Caco-2 (cell line): ENCODE measurements around the gene TAF12. TPM values are rescaled to one million over a fixed set of nuclear protein-coding genes. Genes with fewer than 3 reads are reported as not detected.

ENCODE experiments used
- BruUV-seq: library from RNA; stranded (reverse); fragments of 400-500 nt; replicated peaks from 2 replicates; lab custom pipeline; 2021; lab: Mats Ljungman, UMichigan
- CTCF ChIA-PET: fragments of 300-600 bp; sonication (Branson Sonifier 250); formaldehyde crosslinking; loops from one replicate; lab custom pipeline; 2022; ENCODE audit warnings: antibody characterized with exemption; lab: Charles Lee
- POLR2A ChIA-PET: fragments of 300-600 bp; sonication (Branson Sonifier 250); formaldehyde crosslinking; loops from one replicate; lab custom pipeline; 2022; ENCODE audit warnings: antibody characterized with exemption; lab: Charles Lee
- DNase-seq, 2 experiments: peaks; one replicate each; pipeline versions ENCODE4 v3.0.0 to v3.0.0-alpha.2; 2020 to 2022
- H3K27me3 ChIP-seq: replicated peaks from 2 replicates; pipeline ENCODE4 v1.6.0; 2011; ENCODE audit warnings: low read length; ENCODE audit not compliant: control insufficient read depth, insufficient read depth
- H3K36me3 ChIP-seq: 2 replicates; pipeline ENCODE4 v1.5.1; 2011; ENCODE audit warnings: low read length; ENCODE audit not compliant: control insufficient read depth, insufficient read depth
- H3K4me1 ChIP-seq: fragments of 250-450 bp; sonication (Bioruptor Pico); 2 replicates; pipeline ENCODE4 v1.5.1; 2020; ENCODE audit warnings: mild to moderate bottlenecking
- H3K4me3 ChIP-seq: 2 replicates; pipeline ENCODE4 v1.5.1; 2011; ENCODE audit warnings: low read depth, mild to moderate bottlenecking, control low read depth, low read length
- H3K9me3 ChIP-seq: fragments of 250-450 bp; sonication (Bioruptor Pico); 2 replicates; pipeline ENCODE4 v1.5.1; 2020; ENCODE audit warnings: mild to moderate bottlenecking, moderate library complexity
- H3K27ac Mint-ChIP-seq: one replicate; pipeline ENCODE4 v1.8.0; 2022; ENCODE audit warnings: mixed read lengths; ENCODE audit not compliant: unreplicated experiment
- H3K27me3 Mint-ChIP-seq: one replicate; pipeline ENCODE4 v1.8.0; 2022; ENCODE audit warnings: mixed read lengths; ENCODE audit not compliant: insufficient read depth, unreplicated experiment
- H3K36me3 Mint-ChIP-seq: one replicate; pipeline ENCODE4 v1.8.0; 2022; ENCODE audit warnings: mild to moderate bottlenecking, mixed read lengths; ENCODE audit not compliant: insufficient read depth, unreplicated experiment
- H3K4me1 Mint-ChIP-seq: one replicate; pipeline ENCODE4 v1.8.0; 2022; ENCODE audit warnings: low read depth, mixed read lengths; ENCODE audit not compliant: unreplicated experiment
- H3K4me3 Mint-ChIP-seq: one replicate; pipeline ENCODE4 v1.8.0; 2022; ENCODE audit warnings: mild to moderate bottlenecking, moderate library complexity, mixed read lengths; ENCODE audit not compliant: unreplicated experiment
- H3K9me3 Mint-ChIP-seq: one replicate; pipeline ENCODE4 v1.8.0; 2022; ENCODE audit warnings: mixed read lengths; ENCODE audit not compliant: unreplicated experiment
- intact Hi-C: fragments of 100-400 bp; cut with micrococcal nuclease; formaldehyde crosslinking; loops from one replicate; pipeline ENCODE4 v1.10.0; 2022; ENCODE audit not compliant: unreplicated experiment
- total RNA-seq: library from RNA; stranded (reverse); gene quantifications from 2 replicates; pipeline ENCODE4 v1.2.3, GENCODE V29; 2022
- TF ChIP-seq, protein P1 (sequence below), 2 experiments: fragments of 200-600 bp in 1 of 2; IDR thresholded peaks; 1 replicate in 1 of 2; 2 replicates in 1 of 2; pipeline versions ENCODE4 v1.5.1 to v1.8.0; 2011 to 2022; ENCODE audit warnings: antibody characterized with exemption in 1 of 2, control low read depth in 1 of 2, inconsistent platforms in 1 of 2, low read depth in 1 of 2, low read length in 1 of 2, mild to moderate bottlenecking in 1 of 2, moderate library complexity in 1 of 2; ENCODE audit not compliant: insufficient read depth in 1 of 2, severe bottlenecking in 1 of 2, unreplicated experiment in 1 of 2

The TAF12 gene
- total RNA-seq, 1 experiment from 2014 or later, result 11.3 TPM

DNA sequence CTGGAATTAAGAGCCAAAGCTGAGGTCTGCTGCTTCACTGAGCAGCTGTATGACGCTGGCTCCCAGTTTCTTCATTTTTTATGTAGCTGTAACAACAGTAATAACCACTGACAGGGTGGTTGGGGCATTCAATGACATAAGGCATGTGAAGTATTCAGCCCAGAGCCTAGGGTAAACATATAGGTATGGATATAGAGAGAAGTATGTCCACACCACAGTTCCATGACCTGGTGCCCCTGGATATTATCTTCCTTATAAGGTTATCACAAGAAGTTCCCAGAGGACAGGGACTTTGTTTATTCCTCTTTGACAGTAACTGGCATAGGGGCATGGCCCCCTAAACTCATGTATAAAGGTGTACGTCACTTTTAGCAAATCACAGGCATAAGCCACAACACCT, 36.1 kb downstream of the TAF12 start:
- H3K9me3 Mint-ChIP-seq, result no peaks in the 10 kb centered on the region
- H3K27me3 Mint-ChIP-seq, result no peaks in the 10 kb centered on the region
- intact Hi-C loops, result no loop called here
- Histone ChIP-seq H3K4me3 (no peak overlapping the region), H3K36me3 (no peaks in the 10 kb centered on the region; the same call in 1 of the 2 replicates), H3K27me3 (no peaks in the 10 kb centered on the region), H3K4me1 (peaks cover 22% of the 10 kb centered on the region), H3K9me3 (no peaks in the 10 kb centered on the region)
- no peak overlapping the region for H3K4me3 Mint-ChIP-seq
- H3K27ac Mint-ChIP-seq, result no peak overlapping the region
- H3K36me3 Mint-ChIP-seq, result no peaks in the 10 kb centered on the region
- DNase-seq, result peak; percentile 68 to 69
- POLR2A ChIA-PET, result interaction anchor here (0.6 to 3.0 kb wide), 3 partner anchors 24 to 130 kb away, joined by 3 to 14 read pairs (median 3); partner anchors contain the start of genes TAF12 and YTHDF2
- H3K4me1 Mint-ChIP-seq, result no peaks in the 10 kb centered on the region
- TF ChIP-seq, protein P1, sequence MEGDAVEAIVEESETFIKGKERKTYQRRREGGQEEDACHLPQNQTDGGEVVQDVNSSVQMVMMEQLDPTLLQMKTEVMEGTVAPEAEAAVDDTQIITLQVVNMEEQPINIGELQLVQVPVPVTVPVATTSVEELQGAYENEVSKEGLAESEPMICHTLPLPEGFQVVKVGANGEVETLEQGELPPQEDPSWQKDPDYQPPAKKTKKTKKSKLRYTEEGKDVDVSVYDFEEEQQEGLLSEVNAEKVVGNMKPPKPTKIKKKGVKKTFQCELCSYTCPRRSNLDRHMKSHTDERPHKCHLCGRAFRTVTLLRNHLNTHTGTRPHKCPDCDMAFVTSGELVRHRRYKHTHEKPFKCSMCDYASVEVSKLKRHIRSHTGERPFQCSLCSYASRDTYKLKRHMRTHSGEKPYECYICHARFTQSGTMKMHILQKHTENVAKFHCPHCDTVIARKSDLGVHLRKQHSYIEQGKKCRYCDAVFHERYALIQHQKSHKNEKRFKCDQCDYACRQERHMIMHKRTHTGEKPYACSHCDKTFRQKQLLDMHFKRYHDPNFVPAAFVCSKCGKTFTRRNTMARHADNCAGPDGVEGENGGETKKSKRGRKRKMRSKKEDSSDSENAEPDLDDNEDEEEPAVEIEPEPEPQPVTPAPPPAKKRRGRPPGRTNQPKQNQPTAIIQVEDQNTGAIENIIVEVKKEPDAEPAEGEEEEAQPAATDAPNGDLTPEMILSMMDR (IDR thresholded peaks at IDR 0.05; ENCODE audit: insufficient read depth in 1 of 2, low read depth in 1 of 2, low read length in 1 of 2, severe bottlenecking in 1 of 2, unreplicated experiment in 1 of 2), result no peak
- CTCF ChIA-PET, result interaction anchor here (1.0 to 1.1 kb wide), 3 partner anchors 37 to 270 kb away, joined by 3 read pairs; partner anchors contain the start of gene YTHDF2
- BruUV-seq, result no TSS peak

DNA sequence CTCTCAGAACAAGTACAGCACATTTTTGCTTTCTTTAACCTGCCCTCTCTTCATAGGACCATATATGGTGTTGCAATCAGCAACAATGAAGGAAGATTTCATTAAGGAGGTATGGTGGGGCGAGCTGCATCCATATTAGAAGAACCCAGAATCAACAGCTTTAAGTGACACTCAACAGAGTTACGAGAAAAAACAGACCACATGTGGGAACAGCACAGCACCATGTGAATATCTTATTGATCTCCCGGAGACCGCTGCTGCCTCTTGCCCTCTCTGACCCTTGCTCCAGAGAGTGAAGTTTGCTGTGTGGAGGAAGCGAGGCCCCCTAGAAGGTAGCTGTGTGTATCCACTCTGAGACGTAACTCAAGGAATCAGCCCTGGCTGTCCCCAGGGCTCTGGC, 37.9 kb downstream of the TAF12 start:
- DNase-seq, result no peak
- Histone ChIP-seq H3K4me3 (no peak overlapping the region), H3K27me3 (no peaks in the 10 kb centered on the region), H3K9me3 (no peaks in the 10 kb centered on the region), H3K4me1 (peaks cover 22% of the 10 kb centered on the region), H3K36me3 (no peaks in the 10 kb centered on the region; the same call in 1 of the 2 replicates)
- no peaks in the 10 kb centered on the region for H3K9me3 Mint-ChIP-seq
- CTCF ChIA-PET, result no interaction called here
- H3K36me3 Mint-ChIP-seq, result no peaks in the 10 kb centered on the region
- no TSS peak for BruUV-seq
- POLR2A ChIA-PET, result interaction anchor here (1.0 to 3.0 kb wide), 2 partner anchors 22 to 36 kb away, joined by 4 to 14 read pairs; no protein-coding TSS in a partner anchor
- no peak overlapping the region for H3K27ac Mint-ChIP-seq
- H3K27me3 Mint-ChIP-seq, result no peaks in the 10 kb centered on the region
- intact Hi-C loops, result no loop called here
- no peak overlapping the region for H3K4me3 Mint-ChIP-seq
- TF ChIP-seq, protein P1 (IDR thresholded peaks at IDR 0.05; ENCODE audit: insufficient read depth in 1 of 2, low read depth in 1 of 2, low read length in 1 of 2, severe bottlenecking in 1 of 2, unreplicated experiment in 1 of 2), result no peak
- H3K4me1 Mint-ChIP-seq, result no peaks in the 10 kb centered on the region

DNA sequence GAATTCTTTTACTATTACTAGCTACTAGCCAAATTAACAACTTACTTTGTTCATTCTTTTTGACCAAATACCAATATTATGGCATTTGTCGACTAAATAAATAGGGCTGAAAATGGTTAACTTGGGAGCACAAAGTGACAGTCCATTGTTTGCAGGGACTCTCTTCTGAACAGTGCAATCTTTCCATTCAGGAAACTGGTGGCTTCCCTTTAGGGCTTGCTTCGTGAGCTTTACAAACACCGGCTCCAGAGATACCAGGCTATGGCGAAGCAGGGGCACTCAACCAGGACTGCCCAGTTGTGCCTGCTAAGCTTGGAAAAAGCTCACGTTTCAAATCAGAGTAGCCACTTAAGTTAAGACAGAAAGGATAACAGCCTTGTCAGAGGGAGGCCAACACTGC, 38.5 kb downstream of the TAF12 start:
- no peak overlapping the region for H3K27ac Mint-ChIP-seq
- Histone ChIP-seq H3K4me1 (peaks cover 22% of the 10 kb centered on the region), H3K27me3 (no peaks in the 10 kb centered on the region), H3K4me3 (no peak overlapping the region), H3K36me3 (no peaks in the 10 kb centered on the region; the same call in 1 of the 2 replicates), H3K9me3 (no peaks in the 10 kb centered on the region)
- ChIA-PET POLR2A (interaction anchor here (1.0 to 3.0 kb wide), 2 partner anchors 22 to 37 kb away, joined by 4 to 14 read pairs; no protein-coding TSS in a partner anchor), CTCF (interaction anchor here (1.0 kb wide), 1 partner anchor 86 kb away, joined by 4 read pairs; no protein-coding TSS in a partner anchor)
- no peaks in the 10 kb centered on the region for H3K9me3 Mint-ChIP-seq
- no peak overlapping the region for H3K4me3 Mint-ChIP-seq
- no TSS peak for BruUV-seq
- DNase-seq, result no peak
- H3K36me3 Mint-ChIP-seq, result no peaks in the 10 kb centered on the region
- intact Hi-C loops, result no loop called here
- TF ChIP-seq, protein P1 (IDR thresholded peaks at IDR 0.05; ENCODE audit: insufficient read depth in 1 of 2, low read depth in 1 of 2, low read length in 1 of 2, severe bottlenecking in 1 of 2, unreplicated experiment in 1 of 2), result no peak
- H3K27me3 Mint-ChIP-seq, result no peaks in the 10 kb centered on the region
- no peaks in the 10 kb centered on the region for H3K4me1 Mint-ChIP-seq
